GM21619 (cell line): ENCODE data around the gene PDE8B.

ENCODE experiments used
- ATAC-seq: cut with Tn5 transposase; IDR thresholded peaks from one replicate; pipeline ENCODE4 v1.9.1; 2021; ENCODE audit not compliant: unreplicated experiment

The PDE8B gene

DNA sequence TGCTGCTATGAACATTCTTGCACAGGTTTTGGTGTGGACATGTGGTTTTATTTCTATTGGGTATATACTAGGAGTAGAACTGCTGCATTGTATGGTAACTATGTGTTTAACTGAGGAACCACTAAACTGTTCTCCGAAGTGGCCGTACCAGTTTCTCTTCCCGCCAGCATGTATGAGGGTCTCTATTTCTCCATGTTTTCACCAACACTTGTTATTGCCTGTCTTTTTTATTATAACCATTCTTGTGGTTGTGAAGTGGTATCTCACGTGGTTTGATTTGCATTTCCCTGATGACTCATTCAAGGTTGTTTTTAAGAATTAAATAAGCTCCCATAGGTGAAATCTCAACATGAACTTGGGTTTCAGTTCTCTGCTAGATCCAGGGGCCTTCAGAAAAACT lies 19.4 kb downstream of the PDE8B start:
- ATAC-seq = no peak

DNA sequence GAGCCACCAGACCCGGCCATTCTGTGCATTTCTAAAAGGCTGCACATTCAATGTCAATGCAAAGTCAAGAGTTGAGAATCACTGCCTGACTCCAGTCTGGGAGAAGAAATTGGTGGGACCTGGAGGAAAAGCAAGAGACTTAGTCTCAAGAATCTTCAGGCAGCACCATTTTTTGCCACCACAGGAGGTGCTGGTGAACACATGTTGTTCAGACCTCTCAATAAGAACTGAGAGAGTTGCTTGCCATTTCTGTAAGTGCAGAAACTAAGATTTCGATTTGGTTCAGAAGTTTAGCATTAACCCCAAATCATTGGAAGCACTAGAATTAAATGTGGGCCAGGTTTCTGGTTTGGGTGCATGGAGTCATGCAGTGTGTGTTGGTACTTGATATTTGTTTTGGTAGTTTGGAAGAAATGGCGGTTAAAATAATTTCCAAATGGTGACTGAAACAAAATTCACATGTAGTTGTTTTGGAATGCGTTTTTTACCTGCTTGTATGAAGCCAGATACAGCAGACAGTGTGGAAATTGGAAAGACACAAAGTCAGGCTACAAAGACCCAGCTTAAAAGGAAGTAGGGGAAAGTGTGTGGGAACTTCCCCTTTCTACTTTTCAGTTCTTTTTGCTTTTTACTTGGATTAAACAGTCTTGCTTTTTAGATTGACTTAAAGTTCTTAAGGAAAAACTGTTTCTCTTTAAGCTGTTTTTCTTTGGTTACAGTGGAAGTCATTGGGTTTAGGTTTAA lies 20.4 kb downstream of the PDE8B start:
- no peak for ATAC-seq

- ATAC-seq = no peak
Observed at GRCh38 chr5:77231471-77232138, 21.1 kb downstream of the PDE8B start.

DNA sequence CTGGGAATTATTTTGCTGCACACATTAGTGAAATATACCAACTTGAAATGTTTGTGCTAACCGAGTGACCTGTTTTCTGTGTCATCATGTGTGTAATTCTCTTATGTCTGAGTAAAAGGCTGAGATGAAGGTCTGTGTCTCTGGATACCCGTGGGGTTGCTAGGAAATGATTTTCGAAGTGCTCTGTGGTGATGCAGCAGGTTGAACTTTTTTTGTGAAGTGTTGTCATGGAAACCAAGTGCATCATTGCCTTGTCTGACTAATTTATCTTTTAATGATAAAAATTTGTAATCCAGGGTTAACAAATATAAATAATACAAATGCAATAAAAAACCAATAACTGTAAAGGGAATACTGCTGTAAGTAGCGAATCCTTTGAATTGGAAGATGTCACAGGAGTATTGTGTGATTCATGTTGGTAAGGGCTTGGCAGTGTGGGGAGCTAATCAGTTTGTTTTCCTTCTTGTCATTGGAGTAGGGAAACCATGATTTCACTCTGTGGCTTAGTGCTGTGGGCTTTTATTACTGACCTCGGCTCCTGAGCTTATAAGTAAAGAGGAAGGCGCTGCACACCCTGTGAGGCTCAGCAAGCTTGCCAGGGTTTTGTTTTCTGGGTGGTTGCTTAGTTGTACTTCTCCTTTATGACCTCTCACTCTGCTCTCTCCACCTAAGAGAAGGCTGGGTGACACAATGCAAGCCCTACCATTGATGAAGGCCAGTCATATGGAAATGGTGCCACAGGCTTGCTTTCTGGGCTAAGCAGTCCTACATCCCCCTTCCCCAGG lies 22.3 kb downstream of the PDE8B start:
- no peak for ATAC-seq

DNA sequence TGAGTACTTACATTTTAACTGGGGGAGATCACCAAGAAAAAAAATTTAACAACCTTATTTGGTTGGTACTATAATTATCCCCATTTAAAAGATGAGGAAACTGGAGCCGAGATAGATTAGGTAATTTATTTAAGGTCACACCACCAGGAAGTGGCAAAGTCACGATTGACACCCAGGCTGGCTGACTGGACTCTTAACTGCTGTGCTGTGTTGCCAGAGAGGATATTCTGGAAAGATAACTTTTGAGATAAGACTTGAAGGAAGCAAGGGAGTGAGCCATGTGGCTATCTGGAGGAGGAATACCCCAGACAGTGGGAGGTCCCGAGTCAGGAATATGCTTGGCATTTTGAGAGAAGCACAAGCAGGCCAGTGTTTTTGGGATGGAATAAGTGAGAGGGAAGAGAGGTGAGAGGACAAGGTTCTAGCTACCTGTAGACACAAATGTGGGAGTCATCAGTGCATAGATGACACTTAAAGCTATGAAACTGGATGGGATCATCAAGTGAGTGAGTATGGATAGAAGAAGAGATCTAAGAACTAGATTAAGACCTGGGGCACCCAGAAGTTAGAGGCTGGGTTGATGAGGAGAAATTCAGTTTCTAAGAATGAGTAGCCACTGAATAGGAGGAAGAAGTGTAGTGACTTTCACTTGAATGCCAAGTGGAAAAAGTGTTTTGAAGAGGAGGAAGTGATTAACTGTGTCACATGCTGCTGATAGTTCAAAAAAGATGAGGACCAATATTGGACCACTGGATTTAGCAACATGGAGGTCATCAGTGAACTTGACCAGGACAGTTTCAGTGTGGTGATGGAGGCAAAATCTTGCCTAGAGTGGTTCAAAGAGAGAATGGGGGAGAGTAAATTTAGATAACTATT lies 25.6 kb downstream of the PDE8B start:
- ATAC-seq = no peak

GRCh38 chr5:77239126-77239741 lies 28.8 kb downstream of the PDE8B start:
- ATAC-seq = no peak

DNA sequence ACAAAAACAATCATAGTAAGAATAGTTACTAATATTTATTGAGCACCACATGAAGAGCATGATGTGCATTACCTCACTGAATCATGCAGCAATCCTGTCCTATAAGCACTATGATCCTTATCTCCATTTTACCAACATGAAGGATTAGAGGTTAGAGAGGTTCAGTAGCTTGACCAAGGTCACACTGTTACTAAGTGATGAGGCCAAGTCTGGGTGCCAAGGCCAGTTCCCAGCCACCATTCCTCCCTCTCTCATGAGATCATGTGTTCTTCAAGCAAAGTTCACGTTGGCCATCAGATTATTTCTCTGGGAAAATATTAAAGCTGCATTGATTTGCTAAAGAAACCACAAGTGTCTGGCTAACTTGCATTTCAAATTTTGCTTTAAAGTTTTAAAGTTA lies 31.0 kb downstream of the PDE8B start:
- no peak for ATAC-seq

GRCh38 chr5:77249475-77249874 lies 39.0 kb downstream of the PDE8B start:
- no peak for ATAC-seq

DNA sequence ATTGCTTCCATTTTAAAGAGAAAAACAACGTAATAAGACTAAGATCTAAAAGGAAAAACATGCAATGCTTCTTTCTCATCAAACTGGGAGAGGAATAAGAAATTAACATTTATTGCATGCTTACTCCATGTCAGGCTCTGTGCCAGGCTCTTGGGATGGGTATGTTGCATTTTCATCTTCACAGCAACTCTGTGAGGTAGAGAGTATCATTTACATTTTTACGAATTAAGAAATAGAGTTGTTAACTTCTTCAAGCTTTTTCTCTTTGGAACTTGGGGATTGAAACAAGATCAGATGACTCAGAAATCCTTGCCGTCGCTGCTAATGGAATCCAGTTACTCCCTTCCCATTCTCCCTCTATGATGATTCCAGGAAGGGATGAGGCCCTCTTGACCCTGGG lies 39.5 kb downstream of the PDE8B start:
- ATAC-seq = no peak

- no peak for ATAC-seq
Observed at GRCh38 chr5:77251921-77252320, 41.4 kb downstream of the PDE8B start.

DNA sequence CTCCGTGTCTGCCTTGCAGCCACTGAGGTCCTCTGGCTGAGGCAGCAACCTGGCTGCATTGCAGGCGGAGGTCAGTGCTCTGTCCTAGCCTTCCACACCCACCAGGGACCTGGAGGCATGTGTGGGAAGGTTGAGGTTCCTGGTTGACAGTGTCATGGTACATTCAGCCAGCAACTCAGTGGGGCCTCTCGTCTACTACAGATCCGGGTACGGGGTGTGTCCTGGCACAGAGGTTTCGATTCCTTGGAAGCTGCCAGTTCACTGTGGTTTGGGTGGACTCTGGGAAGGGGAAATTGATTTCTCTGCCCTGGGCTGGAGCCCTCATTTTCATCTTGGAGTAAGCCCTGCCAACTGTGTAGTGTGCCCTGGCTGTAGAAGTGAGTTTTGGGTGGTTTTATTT lies 45.1 kb downstream of the PDE8B start:
- no peak for ATAC-seq

GRCh38 chr5:77256406-77256805 lies 45.9 kb downstream of the PDE8B start:
- ATAC-seq = no peak

DNA sequence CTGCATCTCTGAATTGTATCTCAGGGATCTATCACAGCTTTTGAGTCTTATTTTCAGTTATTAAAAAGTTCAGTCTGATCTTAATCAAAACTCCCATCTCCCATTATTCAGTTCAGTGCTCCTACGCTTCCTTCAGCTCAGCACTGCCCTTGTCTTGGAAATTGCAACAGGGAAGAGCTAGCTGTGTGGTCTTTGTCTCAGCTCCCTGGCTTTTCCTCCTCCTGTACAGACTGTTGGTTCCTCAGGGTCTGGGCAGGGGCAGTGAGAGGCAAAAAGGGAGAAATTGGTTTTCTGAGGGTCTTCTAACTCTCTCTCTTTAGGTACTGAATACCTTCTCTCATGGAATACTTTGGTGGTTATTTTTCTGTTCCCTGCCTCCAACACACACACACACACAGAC lies 48.2 kb downstream of the PDE8B start:
- no peak for ATAC-seq

DNA sequence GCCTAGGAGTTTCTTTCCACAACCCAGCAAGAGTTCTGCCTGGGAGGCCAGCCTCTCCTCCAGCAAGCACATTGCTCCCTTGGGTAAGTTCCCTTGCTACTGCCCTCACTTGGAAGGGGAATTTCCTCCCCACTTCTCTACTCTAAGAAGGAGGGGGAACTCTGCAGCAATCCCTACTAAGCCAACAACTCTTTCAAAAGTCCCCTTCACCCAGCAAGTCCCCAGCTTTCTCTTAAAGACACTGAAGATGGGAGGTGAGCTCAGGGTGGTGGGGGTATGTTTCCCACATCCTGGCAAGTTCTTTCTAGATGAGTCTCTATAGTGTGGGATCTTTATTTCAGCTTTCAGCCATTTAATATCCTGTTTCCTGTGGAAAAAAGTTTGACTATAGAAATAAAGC lies 49.0 kb downstream of the PDE8B start:
- ATAC-seq = no peak

GRCh38 chr5:77262697-77263096 lies 52.2 kb downstream of the PDE8B start:
- ATAC-seq = no peak

GRCh38 chr5:77266291-77266690 lies 55.8 kb downstream of the PDE8B start:
- ATAC-seq = no peak

- ATAC-seq = no peak
Observed at GRCh38 chr5:77267496-77267895, 57.0 kb downstream of the PDE8B start.

GRCh38 chr5:77272206-77272605 lies 61.7 kb downstream of the PDE8B start:
- ATAC-seq = no peak

DNA sequence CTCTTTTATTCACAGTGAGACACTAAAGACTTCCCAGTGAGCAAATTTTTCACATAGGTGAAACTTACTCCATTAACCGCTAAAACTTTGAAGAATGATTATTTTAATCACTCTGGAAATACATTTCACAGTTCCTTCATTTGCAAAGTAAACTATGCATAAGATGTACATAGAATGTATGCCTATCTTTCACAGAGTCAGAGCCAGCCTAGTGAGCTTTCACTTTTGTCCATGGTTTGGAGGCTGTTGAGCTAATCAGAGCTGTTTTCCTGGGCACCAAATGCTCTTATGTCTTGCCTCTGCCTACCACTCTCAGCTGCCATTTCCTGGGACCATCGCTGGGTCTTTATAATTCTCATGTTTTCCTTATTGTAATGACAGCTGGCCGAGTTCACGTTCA lies 67.3 kb downstream of the PDE8B start:
- ATAC-seq = no peak

DNA sequence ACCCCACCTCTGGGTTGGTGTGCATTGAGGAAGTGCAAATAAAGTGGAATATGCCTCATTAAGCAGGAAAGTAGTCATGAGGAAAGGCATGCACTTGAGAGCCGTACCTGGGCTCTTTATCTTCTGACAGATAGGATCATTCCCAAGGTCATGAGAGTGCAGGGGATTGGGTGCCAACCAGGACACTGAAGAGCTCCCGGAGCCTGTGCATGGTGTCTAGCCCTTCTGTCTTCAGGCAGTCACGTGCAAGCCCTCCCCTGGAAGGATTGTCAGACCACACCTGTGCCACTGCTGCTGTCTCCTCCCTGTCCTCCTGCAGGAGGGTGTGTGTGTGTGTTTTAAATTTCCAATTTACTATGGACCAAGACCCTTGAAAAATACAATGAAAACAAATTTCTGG lies 69.6 kb downstream of the PDE8B start:
- no peak for ATAC-seq

- no peak for ATAC-seq
Observed at GRCh38 chr5:77281969-77282336, 71.5 kb downstream of the PDE8B start.
